ENCODE data around the gene CEMIP. TPM values are rescaled to one million over a fixed set of nuclear protein-coding genes. Genes with fewer than 3 reads are reported as not detected.

The CEMIP gene
- total RNA-seq, 1 donor from 2014 or later, result under 0.01 TPM

DNA sequence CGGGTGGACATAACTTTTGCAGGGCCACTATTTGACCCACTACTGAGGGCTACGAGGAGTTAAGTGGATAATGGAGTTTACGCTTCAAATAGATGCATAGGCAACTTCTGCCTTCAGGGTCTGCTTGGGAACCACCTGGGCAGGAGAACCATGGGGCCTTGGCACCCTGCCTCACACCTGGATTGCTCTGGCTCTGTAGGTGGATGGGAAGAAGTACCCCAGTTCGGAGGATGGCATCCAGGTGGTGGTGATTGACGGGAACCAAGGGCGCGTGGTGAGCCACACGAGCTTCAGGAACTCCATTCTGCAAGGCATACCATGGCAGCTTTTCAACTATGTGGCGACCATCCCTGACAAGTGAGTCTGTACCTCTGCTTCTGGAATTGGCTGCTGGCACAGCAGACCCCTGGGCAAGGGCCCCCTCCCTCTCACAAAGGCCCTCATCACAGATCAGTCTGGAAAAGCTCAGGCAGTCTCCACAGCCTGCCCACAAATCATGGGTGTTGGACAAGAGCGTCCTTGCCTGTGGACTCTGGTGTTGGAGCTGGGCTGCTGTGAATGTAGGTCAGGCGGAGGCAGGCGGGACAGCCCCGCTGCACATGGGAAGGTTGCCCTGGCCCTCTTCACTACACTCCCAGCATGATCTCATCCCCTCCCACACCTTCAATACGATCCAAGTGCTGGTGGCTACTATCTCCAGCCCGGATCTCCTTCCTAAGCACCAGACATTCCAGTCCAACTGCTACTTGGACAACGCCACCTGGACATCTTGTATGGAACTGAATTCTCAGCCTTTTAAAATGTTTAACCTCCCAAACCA is 163.8 kb downstream of the CEMIP start:
- Histone ChIP-seq H3K4me3 (ENCODE audit: low read depth, low read length) (no peak overlapping the region), H3K27me3 (ENCODE audit: control insufficient read depth, insufficient read depth, low read length) (no peaks in the 10 kb centered on the region), H3K36me3 (ENCODE audit: control insufficient read depth, insufficient read depth, low read length) (no peaks in the 10 kb centered on the region)
- no peak for DNase-seq (ENCODE audit: low read depth)
- TF ChIP-seq, protein P1, sequence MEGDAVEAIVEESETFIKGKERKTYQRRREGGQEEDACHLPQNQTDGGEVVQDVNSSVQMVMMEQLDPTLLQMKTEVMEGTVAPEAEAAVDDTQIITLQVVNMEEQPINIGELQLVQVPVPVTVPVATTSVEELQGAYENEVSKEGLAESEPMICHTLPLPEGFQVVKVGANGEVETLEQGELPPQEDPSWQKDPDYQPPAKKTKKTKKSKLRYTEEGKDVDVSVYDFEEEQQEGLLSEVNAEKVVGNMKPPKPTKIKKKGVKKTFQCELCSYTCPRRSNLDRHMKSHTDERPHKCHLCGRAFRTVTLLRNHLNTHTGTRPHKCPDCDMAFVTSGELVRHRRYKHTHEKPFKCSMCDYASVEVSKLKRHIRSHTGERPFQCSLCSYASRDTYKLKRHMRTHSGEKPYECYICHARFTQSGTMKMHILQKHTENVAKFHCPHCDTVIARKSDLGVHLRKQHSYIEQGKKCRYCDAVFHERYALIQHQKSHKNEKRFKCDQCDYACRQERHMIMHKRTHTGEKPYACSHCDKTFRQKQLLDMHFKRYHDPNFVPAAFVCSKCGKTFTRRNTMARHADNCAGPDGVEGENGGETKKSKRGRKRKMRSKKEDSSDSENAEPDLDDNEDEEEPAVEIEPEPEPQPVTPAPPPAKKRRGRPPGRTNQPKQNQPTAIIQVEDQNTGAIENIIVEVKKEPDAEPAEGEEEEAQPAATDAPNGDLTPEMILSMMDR (IDR thresholded peaks at IDR 0.05; ENCODE audit: insufficient read depth, low read length, poor library complexity, severe bottlenecking), result no peak

DNA sequence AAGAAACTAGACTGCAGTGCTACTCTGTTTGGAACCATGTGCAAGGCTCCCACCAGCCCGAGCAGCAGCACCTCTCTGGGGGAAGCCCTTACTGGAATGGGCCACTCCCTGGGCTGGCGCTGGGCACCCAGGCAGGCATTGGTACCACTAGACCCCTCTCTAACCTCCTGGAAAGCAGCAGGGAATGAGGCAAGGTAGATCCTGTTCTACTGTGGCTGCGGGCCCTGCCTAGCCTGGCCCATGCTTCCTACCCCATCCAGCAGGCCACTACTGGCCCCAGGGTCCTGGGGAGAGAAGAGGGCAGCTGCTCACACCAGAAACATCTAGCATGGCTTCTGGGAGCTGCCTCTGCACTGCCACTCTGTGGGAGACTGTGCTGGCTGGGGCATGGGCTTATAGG is 165.6 kb downstream of the CEMIP start:
- TF ChIP-seq, protein P1 (IDR thresholded peaks at IDR 0.05; ENCODE audit: insufficient read depth, low read length, poor library complexity, severe bottlenecking), result no peak
- no peak for DNase-seq (ENCODE audit: low read depth)
- H3K4me3 ChIP-seq (ENCODE audit: low read depth, low read length), result no peak overlapping the region
- H3K27me3 ChIP-seq (ENCODE audit: control insufficient read depth, insufficient read depth, low read length), result no peaks in the 10 kb centered on the region
- no peaks in the 10 kb centered on the region for H3K36me3 ChIP-seq (ENCODE audit: control insufficient read depth, insufficient read depth, low read length)

DNA sequence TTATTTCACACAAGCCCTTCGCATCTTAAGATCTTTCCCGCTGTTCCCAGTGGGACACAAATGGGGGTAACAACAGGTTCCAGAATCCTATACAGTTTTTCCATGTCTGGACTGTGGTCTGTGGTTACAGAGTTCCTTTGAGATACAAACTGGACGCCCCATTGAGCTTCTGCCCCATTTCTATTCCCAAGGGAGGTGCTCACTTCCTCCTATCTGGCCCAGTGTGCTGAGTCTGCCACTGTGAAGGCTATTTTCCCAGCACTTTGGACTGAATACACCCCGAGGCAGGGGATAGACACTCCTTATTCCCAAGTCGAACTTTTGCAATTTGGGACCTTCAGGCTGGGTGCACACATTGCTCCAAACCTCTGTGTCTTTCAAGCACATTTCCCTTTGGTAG is 166.4 kb downstream of the CEMIP start:
- Histone ChIP-seq H3K27me3 (ENCODE audit: control insufficient read depth, insufficient read depth, low read length) (no peaks in the 10 kb centered on the region), H3K4me3 (ENCODE audit: low read depth, low read length) (no peak overlapping the region), H3K36me3 (ENCODE audit: control insufficient read depth, insufficient read depth, low read length) (no peaks in the 10 kb centered on the region)
- TF ChIP-seq, protein P1 (IDR thresholded peaks at IDR 0.05; ENCODE audit: insufficient read depth, low read length, poor library complexity, severe bottlenecking), result no peak
- no peak for DNase-seq (ENCODE audit: low read depth)

DNA sequence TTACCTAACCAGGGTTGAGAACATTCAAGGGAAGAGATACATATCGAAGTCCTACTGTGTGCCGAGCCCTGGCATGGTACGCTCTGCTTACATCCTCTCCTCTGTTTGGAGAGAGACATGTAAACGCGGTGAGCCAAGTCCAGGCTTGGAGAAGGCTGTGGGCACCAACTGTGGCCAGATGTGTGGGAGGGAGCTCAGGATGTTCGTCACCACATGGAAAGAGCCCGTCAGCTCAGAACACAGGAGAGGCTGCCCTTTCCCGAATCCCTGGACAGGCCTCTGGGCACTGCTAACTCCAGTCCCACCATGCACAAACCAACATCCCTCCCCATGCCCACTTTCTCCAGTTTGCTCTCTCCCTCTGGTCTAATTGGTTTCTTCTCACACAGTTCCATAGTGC is 167.4 kb downstream of the CEMIP start:
- no peaks in the 10 kb centered on the region for H3K27me3 ChIP-seq (ENCODE audit: control insufficient read depth, insufficient read depth, low read length)
- DNase-seq (ENCODE audit: low read depth), result no peak
- no peaks in the 10 kb centered on the region for H3K36me3 ChIP-seq (ENCODE audit: control insufficient read depth, insufficient read depth, low read length)
- TF ChIP-seq, protein P1 (IDR thresholded peaks at IDR 0.05; ENCODE audit: insufficient read depth, low read length, poor library complexity, severe bottlenecking), result no peak
- H3K4me3 ChIP-seq (ENCODE audit: low read depth, low read length), result no peak overlapping the region

DNA sequence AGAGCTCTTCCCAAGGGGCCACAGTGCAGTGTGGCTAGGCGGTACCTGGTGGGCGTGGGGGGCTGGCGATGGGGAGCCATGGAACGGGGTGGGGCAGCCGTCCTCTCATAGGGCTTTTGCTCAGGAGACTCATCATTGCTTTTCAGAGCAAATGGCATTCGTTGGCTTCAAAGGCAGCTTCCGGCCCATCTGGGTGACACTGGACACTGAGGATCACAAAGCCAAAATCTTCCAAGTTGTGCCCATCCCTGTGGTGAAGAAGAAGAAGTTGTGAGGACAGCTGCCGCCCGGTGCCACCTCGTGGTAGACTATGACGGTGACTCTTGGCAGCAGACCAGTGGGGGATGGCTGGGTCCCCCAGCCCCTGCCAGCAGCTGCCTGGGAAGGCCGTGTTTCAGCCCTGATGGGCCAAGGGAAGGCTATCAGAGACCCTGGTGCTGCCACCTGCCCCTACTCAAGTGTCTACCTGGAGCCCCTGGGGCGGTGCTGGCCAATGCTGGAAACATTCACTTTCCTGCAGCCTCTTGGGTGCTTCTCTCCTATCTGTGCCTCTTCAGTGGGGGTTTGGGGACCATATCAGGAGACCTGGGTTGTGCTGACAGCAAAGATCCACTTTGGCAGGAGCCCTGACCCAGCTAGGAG is 169.6 kb downstream of the CEMIP start:
- H3K36me3 ChIP-seq (ENCODE audit: control insufficient read depth, insufficient read depth, low read length), result no peaks in the 10 kb centered on the region
- TF ChIP-seq, protein P1 (IDR thresholded peaks at IDR 0.05; ENCODE audit: insufficient read depth, low read length, poor library complexity, severe bottlenecking), result no peak
- H3K4me3 ChIP-seq (ENCODE audit: low read depth, low read length), result no peak overlapping the region
- no peak for DNase-seq (ENCODE audit: low read depth)
- no peaks in the 10 kb centered on the region for H3K27me3 ChIP-seq (ENCODE audit: control insufficient read depth, insufficient read depth, low read length)

Measured in kidney epithelial cell (primary cell).